Activated CD8-positive, alpha-beta T cell treated with anti-CD3 and anti-CD28 coated beads, Interleukin-2, amount 10 ng/mL, durations not matched to agents 7 days and 5 days (primary cell): ENCODE data around the gene DIP2C. TPM values are rescaled to one million over a fixed set of nuclear protein-coding genes. Genes with fewer than 3 reads are reported as not detected.

Experiments used
- ATAC-seq: fragments of 150-1000 bp; cut with Tn5 transposase; one replicate; pipeline ENCODE4 v1.10.0; 2021; ENCODE audit warnings: moderate library complexity
- CTCF ChIA-PET: fragments of 350-600 bp; sonication (Branson Sonifier 250); formaldehyde crosslinking; loops from one replicate; lab custom pipeline; 2021; ENCODE audit warnings: antibody characterized with exemption; lab: Charles Lee
- POLR2A ChIA-PET: fragments of 350-600 bp; sonication (Branson Sonifier 250); formaldehyde crosslinking; loops from one replicate; lab custom pipeline; 2021; ENCODE audit warnings: antibody characterized with exemption; lab: Charles Lee
- DNase-seq: peaks from one replicate; pipeline ENCODE4 v3.0.0-alpha.2; 2020
- H3K27ac Mint-ChIP-seq: one replicate; pipeline ENCODE4 v1.8.0; 2021; ENCODE audit warnings: mild to moderate bottlenecking, mixed read lengths
- H3K27me3 Mint-ChIP-seq: one replicate; pipeline ENCODE4 v1.8.0; 2021; ENCODE audit warnings: low read depth, mixed read lengths
- H3K36me3 Mint-ChIP-seq: one replicate; pipeline ENCODE4 v1.8.0; 2021; ENCODE audit warnings: low read depth, mixed read lengths
- H3K4me1 Mint-ChIP-seq: one replicate; pipeline ENCODE4 v1.8.0; 2021; ENCODE audit warnings: low read depth, mixed read lengths
- H3K4me3 Mint-ChIP-seq: one replicate; pipeline ENCODE4 v1.8.0; 2021; ENCODE audit warnings: mild to moderate bottlenecking, mixed read lengths
- H3K9me3 Mint-ChIP-seq: one replicate; pipeline ENCODE4 v1.8.0; 2022; ENCODE audit warnings: mixed read lengths; ENCODE audit not compliant: insufficient read depth
- total RNA-seq, 2 experiments: library from RNA; stranded (reverse); gene quantifications; one replicate each; pipeline ENCODE4 v1.2.3, GENCODE V29; 2021

The DIP2C gene
- total RNA-seq, 2 experiments from 2014 or later = 0.34 to 0.39 TPM

DNA sequence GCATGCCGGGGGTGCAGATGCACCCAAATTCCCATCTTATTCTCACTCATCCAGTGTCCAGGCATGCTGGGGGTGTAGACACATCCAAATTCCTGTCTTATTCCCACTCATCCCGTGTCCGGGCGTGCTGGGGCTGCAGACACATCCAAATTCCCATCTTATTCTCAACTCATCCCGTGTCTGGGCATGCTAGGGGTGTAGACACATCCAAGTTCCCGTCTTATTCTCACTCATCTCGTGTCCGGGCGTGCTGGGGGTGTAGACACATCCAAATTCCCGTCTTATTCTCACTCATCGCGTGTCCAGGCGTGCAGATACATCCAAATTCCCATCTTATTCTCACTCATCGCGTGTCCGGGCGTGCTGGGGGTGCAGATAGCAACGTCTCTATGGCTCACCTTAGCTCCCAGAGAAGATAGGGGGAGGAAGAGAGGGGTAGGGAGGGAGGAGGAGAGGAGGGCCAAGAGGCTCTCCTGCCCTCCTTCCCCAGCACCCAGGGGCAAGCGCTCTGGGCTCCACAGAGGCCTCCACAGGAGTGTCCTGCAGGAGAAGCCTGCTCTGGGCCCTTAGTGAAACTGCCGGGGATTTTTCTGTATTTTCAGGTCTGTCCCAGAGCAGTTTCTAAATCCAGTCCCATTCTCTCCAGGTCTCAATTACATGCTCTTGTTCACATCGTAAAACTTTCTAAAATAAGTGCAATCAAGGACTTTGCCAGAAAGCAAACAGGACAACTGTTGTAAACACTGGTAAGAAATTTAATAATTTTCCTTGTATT is 210.8 kb downstream of the DIP2C start:
- H3K4me1 Mint-ChIP-seq = peaks cover 3% of the 10 kb centered on the region
- H3K36me3 Mint-ChIP-seq = no peaks in the 10 kb centered on the region
- DNase-seq = no peak
- CTCF ChIA-PET = no interaction called here
- H3K27me3 Mint-ChIP-seq = no peaks in the 10 kb centered on the region
- POLR2A ChIA-PET = no interaction called here
- no peak overlapping the region for H3K4me3 Mint-ChIP-seq
- H3K27ac Mint-ChIP-seq = peak overlapping the region; percentile 53
- peak; percentile 30 for ATAC-seq
- peaks cover 5% of the 10 kb centered on the region for H3K9me3 Mint-ChIP-seq

DNA sequence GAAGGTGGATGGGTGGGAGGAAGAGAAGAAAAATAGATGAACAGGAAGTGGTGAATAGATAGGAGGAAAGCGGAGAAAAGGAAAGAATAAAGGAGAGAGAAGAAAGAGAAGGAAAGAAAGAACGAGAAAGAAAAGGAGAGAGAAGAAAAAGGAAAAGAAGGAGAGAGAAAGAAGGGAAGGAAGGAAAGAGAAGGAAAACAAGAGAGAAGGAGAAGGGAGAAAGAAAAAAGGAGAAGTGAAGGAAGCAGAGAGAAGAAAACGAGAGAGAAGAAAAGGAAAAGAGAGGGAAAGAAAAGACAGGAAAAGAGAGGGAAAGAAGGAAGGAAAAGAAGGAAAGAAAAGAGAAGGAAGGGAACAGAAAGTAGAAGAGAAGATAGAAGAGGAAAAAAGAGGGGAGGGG is 211.8 kb downstream of the DIP2C start:
- Mint-ChIP-seq H3K27me3 (peaks cover 3% of the 10 kb centered on the region), H3K4me1 (peaks cover 3% of the 10 kb centered on the region), H3K9me3 (peaks cover 5% of the 10 kb centered on the region), H3K4me3 (no peak overlapping the region), H3K36me3 (no peaks in the 10 kb centered on the region), H3K27ac (peak overlapping the region; percentile 64)
- no peak for DNase-seq
- ATAC-seq = no peak
- ChIA-PET POLR2A (no interaction called here), CTCF (no interaction called here)

DNA sequence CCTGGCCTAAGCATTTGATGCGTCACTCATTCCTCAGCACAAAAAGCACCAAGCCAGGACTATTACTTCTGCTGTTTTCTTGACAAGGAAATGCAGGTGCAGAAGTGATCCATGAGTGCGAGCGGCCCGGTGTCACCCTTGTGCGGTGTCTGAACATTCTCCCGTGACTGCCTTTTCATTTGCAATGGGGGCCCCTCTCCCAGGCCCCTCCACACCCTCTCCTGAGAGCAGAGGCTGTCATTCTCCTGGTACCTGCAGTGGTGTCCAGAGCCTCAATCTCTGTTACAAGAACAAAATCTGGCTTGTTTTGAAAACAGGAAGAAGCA is 213.1 kb downstream of the DIP2C start:
- peaks cover 5% of the 10 kb centered on the region for H3K9me3 Mint-ChIP-seq
- no peaks in the 10 kb centered on the region for H3K36me3 Mint-ChIP-seq
- peaks cover 3% of the 10 kb centered on the region for H3K4me1 Mint-ChIP-seq
- H3K27me3 Mint-ChIP-seq = peaks cover 3% of the 10 kb centered on the region
- ATAC-seq (no peak), DNase-seq (no peak)
- ChIA-PET POLR2A (no interaction called here), CTCF (no interaction called here)
- H3K27ac Mint-ChIP-seq = no peak overlapping the region
- no peak overlapping the region for H3K4me3 Mint-ChIP-seq

DNA sequence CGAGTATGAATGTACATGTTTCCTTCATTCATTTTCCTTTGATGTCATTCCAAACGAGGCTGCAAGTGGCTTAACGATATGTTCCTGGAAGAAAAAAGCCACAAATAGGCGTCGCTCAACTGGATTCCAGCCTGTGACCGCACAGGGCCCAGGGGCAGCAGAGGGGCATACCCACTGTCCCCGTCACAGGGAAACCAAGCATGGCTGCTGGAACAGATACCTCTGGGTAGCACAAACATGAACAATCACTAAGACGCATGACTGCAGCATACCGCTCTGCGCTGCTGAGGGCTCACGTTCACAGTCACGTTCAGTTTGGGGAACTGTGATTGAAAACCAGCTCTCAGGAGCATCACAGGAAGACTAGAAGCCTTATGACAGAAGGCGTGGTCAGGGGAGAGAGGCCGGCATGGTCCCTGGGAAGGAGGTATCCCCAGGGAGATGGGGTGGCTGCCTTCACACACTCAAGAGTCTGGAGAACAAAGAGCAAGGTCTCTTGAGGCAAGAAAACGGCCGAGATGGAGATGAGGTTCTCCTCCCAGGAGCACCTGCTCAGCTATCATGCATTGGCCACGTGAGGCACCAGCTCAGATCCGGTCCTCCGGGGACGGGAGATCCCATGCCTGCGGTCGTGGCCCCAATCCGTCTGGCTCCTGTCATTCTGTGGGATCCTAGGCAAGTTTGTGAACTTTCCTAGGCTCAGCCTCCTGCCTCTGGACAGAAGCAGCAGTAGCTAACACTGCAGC is 213.6 kb downstream of the DIP2C start:
- Mint-ChIP-seq H3K9me3 (peaks cover 5% of the 10 kb centered on the region), H3K27me3 (peaks cover 3% of the 10 kb centered on the region), H3K36me3 (no peaks in the 10 kb centered on the region), H3K4me1 (peaks cover 3% of the 10 kb centered on the region), H3K27ac (no peak overlapping the region), H3K4me3 (no peak overlapping the region)
- ChIA-PET CTCF (no interaction called here), POLR2A (no interaction called here)
- ATAC-seq = no peak
- no peak for DNase-seq

DNA sequence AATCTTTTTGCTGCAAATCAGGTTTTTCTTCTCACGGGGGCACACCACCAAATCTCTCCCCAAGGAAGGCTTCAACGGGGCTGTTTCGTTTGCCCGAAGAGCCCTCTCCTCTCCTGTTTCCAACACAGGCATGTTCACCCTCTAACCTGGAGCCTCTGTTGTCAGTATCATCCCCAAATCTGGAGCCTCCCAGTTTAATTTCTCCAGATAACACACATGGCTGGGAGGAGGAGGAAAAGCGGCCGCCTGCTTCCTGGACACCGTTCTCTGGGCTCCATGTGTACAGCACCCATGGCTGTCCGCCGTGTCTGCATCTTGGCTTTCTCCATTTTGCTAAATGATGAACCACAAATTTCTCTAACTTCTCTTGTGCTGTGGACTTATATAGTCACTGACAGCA is 214.5 kb downstream of the DIP2C start:
- Mint-ChIP-seq H3K4me1 (peaks cover 12% of the 10 kb centered on the region), H3K36me3 (no peaks in the 10 kb centered on the region), H3K27ac (no peak overlapping the region), H3K9me3 (peaks cover 5% of the 10 kb centered on the region), H3K4me3 (no peak overlapping the region), H3K27me3 (peaks cover 6% of the 10 kb centered on the region)
- ATAC-seq = no peak
- CTCF ChIA-PET = no interaction called here
- no peak for DNase-seq
- POLR2A ChIA-PET = no interaction called here

DNA sequence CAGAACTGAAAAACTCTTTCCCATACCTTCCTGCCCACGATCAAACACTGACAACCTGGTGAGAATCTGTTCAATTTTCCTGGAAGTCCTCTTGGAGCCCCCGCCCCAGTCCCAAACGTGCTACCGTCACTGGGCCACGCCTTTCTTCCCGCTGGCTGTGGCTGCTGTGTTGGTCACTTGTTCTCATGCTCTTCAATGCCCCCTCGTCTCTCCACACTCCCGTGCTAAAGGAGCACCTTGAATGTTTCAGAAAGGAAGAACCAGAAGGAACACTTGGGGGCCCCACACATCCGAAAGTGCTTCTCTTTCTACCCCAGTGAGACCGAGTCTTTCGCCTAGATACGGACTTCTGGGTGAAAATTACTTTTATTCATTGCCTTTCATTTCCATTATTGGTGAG is 215.1 kb downstream of the DIP2C start:
- POLR2A ChIA-PET = no interaction called here
- ATAC-seq = no peak
- H3K27ac Mint-ChIP-seq = no peak overlapping the region
- no peak overlapping the region for H3K4me3 Mint-ChIP-seq
- H3K4me1 Mint-ChIP-seq = peaks cover 14% of the 10 kb centered on the region
- peaks cover 6% of the 10 kb centered on the region for H3K27me3 Mint-ChIP-seq
- no peak for DNase-seq
- CTCF ChIA-PET = no interaction called here
- peaks cover 5% of the 10 kb centered on the region for H3K9me3 Mint-ChIP-seq
- H3K36me3 Mint-ChIP-seq = no peaks in the 10 kb centered on the region

DNA sequence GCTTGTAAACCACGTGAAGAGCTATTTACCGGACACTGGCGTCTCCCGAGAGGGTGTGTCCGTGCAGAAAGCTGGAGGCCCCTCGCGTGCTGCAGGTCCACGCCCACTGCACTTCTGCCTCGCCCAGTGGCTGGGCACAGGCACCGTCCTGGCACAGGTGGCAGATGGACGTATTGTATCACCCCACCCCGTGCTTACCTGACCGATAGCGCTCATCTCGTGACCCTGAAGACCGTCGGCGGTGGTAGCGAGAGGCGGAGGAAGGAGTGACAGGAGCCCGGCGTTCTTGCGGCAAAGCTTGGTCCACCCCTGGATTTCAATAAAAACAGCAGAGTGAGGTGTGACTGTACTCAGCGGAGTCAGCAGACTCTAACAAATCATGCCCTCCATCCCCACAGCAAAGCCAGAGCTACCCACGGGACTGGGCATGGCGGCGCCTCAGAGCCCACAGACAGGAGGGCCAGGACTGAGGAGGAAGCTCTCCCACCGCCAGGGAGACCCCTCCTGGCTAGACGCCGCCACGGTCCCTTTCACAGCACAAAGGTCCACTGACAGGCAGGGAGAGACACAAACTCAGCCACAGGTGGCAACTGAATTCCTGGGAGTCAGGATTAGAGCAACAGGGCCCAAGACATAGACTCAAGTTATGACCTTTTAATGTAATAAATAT is 217.1 kb downstream of the DIP2C start:
- ChIA-PET POLR2A (no interaction called here), CTCF (no interaction called here)
- peaks cover 6% of the 10 kb centered on the region for H3K27me3 Mint-ChIP-seq
- no peaks in the 10 kb centered on the region for H3K36me3 Mint-ChIP-seq
- peaks cover 14% of the 10 kb centered on the region for H3K4me1 Mint-ChIP-seq
- H3K27ac Mint-ChIP-seq = no peak overlapping the region
- H3K9me3 Mint-ChIP-seq = peaks cover 5% of the 10 kb centered on the region
- no peak overlapping the region for H3K4me3 Mint-ChIP-seq
- DNase-seq = no peak
- no peak for ATAC-seq

DNA sequence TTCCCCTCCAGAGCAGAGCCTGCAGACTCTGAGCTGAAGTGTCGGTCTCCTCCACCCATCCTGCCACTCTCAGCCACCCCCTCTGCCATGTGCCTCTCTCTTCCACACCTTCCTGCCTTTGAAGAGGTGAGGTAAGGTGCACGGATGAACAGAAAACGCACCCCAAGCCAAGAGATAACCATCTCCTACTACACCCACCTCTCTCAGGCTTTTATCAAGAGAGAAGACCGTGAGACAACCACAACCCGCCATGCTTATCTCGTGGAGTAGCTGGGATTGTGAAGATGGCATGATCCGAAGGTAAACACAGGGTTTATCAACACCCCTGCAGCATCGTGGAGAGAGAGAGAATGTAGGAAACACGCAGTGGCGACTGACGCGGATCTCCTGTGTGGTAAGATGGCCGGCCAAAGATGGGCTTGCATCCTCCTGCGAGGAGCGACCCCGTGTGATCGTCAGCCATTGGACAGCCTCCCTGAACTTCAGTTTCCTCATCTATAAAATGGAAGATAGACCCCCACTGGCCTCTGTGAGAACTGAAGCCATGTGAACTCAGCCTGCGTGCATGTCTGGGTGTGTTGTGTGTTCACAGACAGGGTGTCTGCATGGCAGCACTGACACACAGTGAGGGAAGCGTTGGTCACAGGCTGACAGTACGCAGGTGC is 219.0 kb downstream of the DIP2C start:
- ChIA-PET POLR2A (interaction anchor here (0.8 kb wide), 1 partner anchor 20 kb away, joined by 4 read pairs; no protein-coding TSS in a partner anchor), CTCF (interaction anchor here (0.6 to 0.7 kb wide), 2 partner anchors 17 to 265 kb away, joined by 3 read pairs; no protein-coding TSS in a partner anchor)
- DNase-seq (peak; percentile 63), ATAC-seq (peak; percentile 93)
- peak overlapping the region; percentile 25 for H3K27ac Mint-ChIP-seq
- H3K9me3 Mint-ChIP-seq = no peaks in the 10 kb centered on the region
- H3K27me3 Mint-ChIP-seq = peaks cover 6% of the 10 kb centered on the region
- H3K4me1 Mint-ChIP-seq = peaks cover 12% of the 10 kb centered on the region
- H3K4me3 Mint-ChIP-seq = peak overlapping the region; percentile 42
- peaks cover 2% of the 10 kb centered on the region for H3K36me3 Mint-ChIP-seq

DNA sequence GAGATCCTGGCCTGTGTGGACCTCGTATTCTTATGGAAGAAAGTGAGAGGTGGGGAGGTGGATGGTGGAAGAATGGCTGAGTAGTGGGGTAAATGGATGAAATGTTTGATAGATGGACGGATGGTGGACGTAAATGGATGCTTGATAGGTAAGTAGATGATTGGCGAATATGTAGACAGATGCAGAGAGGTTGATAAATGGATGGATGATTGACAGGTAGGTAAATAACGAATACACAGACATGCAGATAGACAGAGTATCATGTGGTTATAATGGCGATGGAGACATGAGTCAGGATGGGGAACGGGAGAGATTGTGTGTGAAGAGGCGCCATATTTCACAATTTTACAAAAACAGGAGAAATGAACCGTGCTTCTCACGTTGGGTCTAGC is 219.5 kb downstream of the DIP2C start:
- Mint-ChIP-seq H3K27ac (peak overlapping the region; percentile 25), H3K4me1 (peaks cover 12% of the 10 kb centered on the region), H3K27me3 (peaks cover 6% of the 10 kb centered on the region), H3K36me3 (peaks cover 2% of the 10 kb centered on the region), H3K4me3 (peak overlapping the region; percentile 42), H3K9me3 (no peaks in the 10 kb centered on the region)
- DNase-seq (no peak), ATAC-seq (no peak)
- POLR2A ChIA-PET = interaction anchor here (0.8 kb wide), 1 partner anchor 19 kb away, joined by 4 read pairs; no protein-coding TSS in a partner anchor
- CTCF ChIA-PET = interaction anchor here (0.6 to 0.7 kb wide), 2 partner anchors 18 to 265 kb away, joined by 3 read pairs; no protein-coding TSS in a partner anchor

DNA sequence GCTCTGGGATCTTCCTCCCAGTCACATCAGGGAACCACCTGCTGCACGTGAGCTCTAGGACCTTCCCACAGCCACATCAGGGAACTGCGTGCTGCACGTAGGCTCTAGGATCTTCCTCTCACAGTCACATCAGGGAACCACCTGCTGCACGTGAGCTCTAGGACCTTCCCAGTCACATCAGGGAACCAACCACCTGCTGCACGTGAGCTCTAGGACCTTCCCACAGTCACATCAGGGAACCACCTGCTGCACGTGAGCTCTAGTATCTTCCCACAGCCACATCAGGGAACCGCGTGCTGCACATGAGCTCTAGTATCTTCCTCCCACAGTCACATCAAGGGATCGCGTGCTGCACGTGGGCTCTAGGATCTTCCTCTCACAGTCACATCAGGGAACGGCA is 229.7 kb downstream of the DIP2C start:
- Mint-ChIP-seq H3K27me3 (peaks cover 33% of the 10 kb centered on the region), H3K36me3 (peaks cover 2% of the 10 kb centered on the region), H3K9me3 (no peaks in the 10 kb centered on the region), H3K4me1 (peaks cover 4% of the 10 kb centered on the region), H3K27ac (no peak overlapping the region), H3K4me3 (no peak overlapping the region)
- ATAC-seq (no peak), DNase-seq (no peak)
- CTCF ChIA-PET = no interaction called here
- POLR2A ChIA-PET = interaction anchor here (0.6 to 0.7 kb wide), 2 partner anchors 24 to 533 kb away, joined by 3 to 6 read pairs; no protein-coding TSS in a partner anchor

DNA sequence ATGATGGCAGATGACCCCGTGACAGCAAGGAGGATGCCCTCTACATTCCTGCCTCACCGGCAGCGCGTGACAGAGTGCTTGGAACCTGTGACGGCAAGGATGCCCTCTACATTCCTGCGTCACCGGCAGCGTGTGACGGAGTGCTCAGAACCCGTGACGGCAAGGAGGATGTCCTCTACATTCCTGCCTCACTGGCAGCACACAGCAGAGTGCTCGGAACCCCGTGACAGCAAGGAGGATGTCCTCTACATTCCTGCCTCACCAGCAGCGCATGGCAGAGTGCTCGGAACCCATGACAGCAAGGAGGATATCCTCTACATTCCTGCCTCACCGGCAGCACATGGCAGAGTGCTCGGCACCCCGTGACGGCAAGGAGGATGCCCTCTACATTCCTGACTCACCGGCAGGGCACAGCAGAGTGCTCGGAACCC is 231.0 kb downstream of the DIP2C start:
- DNase-seq = no peak
- Mint-ChIP-seq H3K27me3 (peaks cover 28% of the 10 kb centered on the region), H3K36me3 (no peaks in the 10 kb centered on the region), H3K4me1 (peaks cover 9% of the 10 kb centered on the region), H3K27ac (no peak overlapping the region), H3K9me3 (no peaks in the 10 kb centered on the region), H3K4me3 (no peak overlapping the region)
- ChIA-PET POLR2A (no interaction called here), CTCF (no interaction called here)
- ATAC-seq = no peak
